ENCODE results near the gene TTLL10.

Gene TTLL10

GRCh38 chr1:1206376-1206965, 32.8 kb downstream of the TTLL10 start, which contains the start of gene TNFRSF18:
TNFRSF18 (minus strand) TSS chr1:1206592; CDS start chr1:1206571, 21 bp downstream.
- DNase-seq (ENCODE audit: low read depth in 2 of 2): no peak

GRCh38 chr1:1206966-1207531, 33.4 kb downstream of the TTLL10 start:
- no peak for DNase-seq (ENCODE audit: low read depth in 2 of 2)

DNA sequence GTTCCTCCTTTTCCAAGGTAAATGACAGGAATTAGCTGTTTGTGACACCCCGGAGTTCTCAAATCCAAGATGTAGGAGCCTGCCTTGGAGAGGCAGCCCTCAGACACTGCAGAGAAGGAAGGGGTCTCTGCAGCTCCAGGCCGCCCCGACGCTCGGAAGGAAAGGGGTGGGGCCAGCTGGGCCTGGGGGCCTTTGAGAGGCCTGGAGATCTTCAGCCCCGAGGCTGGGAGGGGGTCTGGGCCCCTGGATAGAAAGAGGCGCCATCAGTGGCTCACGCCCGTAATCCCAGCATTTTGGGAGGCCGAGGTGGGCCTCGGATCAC, 33.9 kb downstream of the TTLL10 start:
- DNase-seq (ENCODE audit: low read depth in 2 of 2): no peak

DNA sequence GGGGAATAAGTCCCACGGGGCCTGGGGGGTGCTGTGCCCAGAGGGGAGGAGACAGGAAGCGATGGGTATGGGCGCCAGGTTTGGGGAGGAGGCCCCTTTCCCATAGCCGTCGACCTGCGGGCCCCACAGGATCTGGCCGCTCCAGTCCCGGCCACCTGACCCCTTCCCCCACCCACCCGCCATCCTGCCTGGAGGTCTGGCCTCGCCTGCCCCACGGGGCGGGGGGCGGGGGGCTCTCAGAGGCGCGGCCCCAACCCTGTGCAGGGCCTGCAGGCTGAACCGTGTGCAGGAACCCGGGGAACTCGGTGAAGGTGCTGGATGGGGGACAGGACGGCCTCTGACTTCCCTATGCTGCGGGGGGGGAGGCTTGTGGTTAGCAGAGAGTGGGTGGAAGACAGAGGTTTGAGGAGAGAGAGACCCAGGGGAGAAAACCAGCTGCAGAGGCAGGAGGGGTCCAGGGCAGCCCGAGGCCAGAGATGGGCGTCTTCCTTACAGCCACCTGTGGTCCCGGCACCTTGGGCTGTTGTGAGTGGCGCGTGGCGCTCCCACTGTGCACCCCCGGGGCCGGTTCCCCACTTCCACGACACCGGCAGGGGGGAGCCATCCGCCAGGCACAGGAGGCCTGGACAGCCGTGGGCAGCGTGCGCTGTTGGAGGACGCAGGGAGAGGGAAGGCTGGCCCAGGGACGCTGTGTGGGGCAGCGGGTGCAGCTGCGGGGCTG, 35.2 kb downstream of the TTLL10 start:
- no peak for DNase-seq (ENCODE audit: low read depth in 2 of 2)

GRCh38 chr1:1210726-1211540, 37.3 kb downstream of the TTLL10 start:
- no peak for DNase-seq (ENCODE audit: low read depth in 2 of 2)

DNA sequence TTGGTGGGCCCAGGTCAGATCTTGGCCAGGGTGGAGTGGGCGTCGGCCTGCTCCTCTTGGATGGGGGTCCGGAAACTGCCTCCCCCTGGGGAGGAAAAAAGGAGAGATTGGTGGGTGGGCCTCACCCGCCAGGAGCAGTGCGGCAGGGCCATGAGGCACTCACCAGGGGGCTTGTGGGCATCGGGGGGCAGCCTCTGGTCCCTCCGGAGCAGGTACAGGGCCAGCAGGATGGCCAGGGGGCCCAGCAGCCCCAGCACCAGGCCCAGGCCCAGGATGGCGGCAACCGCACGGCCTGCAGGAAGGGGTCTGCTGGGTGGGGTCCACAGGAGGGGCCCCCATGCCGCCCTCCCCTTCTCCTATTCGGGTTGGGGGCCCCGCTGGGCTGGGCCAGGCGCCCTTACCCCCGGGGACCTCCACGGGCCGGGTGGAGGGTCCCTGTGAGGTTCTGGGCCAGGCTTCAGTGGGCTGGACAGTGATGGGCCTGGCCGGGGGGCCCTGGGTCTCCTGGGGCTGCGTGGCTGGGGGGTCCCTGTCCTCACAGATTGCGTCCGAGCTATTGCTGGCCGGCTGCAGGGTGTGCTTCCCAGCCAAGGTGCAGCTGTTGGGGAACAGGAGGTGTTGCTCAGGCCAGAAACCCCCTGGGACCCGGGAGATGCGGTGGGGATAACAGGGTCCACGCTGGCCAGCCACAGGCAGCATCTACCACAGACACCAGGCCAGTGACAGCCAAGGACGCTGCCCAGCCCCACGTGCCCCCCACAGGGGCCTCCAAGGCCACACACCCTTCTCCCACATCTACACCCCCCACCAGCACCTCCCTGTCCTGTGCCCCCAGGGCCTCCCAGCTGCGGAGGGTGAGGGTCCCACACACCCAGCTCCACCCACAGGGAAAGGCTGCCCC, 38.1 kb downstream of the TTLL10 start:
- DNase-seq (ENCODE audit: low read depth in 2 of 2): no peak

DNA sequence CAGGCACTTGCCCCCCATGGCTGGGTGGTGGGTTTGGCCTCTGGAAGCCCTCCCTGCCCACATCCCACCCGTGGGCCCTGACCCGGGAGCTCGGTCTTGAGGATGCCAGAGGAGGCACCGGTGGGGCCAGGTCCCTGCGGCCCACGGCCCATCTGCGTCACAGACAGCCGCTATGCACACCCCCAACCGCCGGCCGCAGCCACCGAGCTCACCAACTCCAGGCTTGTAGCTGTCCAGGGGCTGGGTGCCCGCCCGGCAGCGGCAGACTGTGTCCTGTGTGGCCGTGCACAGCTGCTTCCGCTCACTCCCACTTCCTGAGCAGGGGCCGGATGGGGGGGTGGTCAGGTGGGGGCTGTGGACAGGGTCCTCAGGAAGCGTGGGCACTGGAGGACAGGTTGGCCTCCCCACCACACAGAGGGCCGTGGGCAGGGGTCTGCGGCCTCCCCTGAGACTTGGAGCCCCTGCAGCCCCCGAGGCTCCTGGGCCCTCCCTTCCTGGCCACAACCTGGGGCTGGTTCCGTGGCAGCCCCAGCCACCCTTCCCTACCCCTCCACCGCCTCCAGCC, 39.2 kb downstream of the TTLL10 start:
- no peak for DNase-seq (ENCODE audit: low read depth in 2 of 2)

DNA sequence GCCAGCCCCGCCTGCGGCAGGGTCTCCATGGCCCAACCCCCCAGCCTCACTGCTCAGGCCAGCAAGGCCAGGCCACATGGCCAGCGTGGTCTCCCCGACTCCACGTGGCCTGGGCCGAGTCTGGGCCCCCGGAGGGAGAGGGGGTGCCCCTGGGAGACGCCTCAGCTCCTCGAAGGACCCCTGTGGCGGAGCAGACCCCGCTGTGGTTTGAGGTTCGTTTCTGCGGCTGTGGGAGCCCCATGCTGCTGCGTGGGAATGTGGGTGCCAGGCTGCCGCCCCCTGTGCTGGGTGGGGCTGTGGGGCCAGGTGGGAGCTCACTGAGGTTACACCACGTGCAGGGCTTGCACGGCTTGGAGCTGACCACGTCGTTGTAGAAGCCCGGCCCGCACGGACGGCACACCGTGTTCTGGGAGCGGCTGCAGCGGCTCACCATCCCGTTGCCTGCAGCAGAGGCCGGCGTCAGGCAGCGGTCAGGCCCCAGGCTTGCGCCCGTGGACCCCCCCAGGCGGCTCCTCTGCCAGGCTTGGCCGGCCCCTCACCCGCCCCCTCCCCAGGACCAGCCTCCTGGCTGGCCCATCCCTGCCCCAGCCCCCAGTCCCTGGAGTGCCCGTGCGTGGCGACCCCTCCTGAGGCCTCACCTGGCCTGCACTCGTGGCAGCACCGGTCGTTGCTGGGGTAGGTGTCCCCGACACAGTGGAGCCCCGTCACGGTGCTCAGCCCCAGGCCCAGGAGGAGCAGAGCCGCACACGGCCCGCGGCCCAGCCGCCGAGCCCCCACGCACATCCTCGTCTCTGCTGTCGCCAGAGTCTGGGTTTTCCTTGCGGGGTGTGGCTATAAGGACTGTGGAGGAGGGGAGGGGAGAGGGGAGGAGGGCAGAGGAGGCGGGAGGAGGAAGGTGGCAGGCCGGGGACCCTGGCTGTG, 39.9 kb downstream of the TTLL10 start, which contains the start of gene TNFRSF4:
Gene TNFRSF4 (minus strand): TSS at position 809 of the 921 bp plus-strand sequence. CDS start 26 bp downstream, at position 783.
- no peak for DNase-seq (ENCODE audit: low read depth in 2 of 2)

GRCh38 chr1:1215080-1215676, 41.5 kb downstream of the TTLL10 start:
- no peak for DNase-seq (ENCODE audit: low read depth in 2 of 2)

- no peak for DNase-seq (ENCODE audit: low read depth in 2 of 2)
Measured at GRCh38 chr1:1215881-1216605, 42.4 kb downstream of the TTLL10 start.

DNA sequence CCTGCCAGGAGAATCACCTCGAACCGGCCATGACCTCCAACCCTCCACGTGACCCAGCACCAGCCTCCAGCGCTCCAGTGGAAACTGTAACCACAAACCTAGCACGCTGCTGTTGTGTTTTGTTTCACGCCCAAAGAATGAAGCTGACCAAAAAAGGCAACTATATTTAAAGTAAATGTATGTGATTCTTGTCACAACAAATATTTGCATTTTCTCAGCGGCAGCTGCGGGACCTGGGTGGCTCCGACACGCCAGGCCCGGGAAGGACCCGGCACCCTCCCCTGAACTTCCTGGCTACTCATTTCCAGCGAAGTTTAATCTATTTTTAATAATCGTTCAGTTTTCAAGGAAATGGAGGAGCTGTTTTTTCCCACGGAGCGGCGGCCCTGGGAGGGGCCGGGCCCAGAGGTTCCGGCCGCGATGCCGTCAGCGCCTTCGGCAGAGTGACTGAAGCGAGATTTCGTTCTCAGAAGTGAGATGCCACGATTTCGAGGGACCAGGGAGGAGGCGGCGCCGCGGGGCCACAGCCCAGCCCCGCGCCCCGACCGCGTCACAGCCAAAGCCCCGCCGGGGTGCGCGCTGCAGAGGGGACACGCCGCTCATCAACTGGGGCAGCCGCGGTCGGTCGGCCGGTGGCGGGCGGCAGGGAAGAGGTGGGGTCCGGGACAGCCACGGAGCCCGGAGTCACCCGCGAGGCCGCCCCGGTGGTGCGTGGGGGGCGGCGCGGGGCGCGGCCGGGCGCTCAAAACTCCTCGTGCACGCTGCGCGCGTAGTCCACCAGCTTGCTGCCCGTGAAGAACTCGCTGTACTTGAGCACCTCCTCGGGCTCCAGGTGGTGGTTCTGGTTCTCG, 43.3 kb downstream of the TTLL10 start:
- DNase-seq (ENCODE audit: low read depth in 2 of 2): no peak

- DNase-seq (ENCODE audit: low read depth in 2 of 2): no peak
Measured at GRCh38 chr1:1217621-1218523, 44.2 kb downstream of the TTLL10 start.

DNA sequence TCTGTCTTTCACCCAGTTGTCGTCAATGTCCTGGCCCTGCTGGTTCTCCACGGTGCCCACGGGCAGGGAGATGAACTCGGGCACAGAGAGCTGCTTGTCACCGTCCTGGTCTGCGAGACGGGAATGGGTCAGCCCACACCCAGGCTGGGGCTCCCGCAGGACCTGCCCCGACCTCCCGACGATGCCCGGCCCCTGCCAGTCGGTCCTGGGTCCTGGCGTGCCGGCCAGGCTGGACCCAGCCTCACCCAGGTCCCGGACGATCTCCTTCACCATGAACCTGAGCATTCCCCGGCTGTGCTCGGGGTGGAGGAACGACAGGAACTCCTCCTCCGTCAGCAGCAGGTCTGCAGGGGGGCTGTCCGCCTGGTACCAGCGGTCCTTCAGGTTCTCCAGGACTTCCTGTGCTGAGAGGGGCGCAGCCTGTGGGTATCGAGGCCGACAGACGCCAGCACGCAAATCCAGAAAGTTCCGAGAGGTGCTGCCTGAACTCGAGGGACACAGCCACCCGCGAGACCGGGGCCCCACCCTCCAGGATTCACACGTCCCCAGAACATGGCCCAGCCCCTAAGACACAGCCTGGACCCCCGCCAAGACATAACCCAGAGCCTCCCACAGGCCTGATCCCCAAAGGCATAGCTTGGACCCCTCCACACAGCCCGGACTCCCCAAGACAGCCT, 45.0 kb downstream of the TTLL10 start:
- DNase-seq (ENCODE audit: low read depth in 2 of 2): no peak

DNA sequence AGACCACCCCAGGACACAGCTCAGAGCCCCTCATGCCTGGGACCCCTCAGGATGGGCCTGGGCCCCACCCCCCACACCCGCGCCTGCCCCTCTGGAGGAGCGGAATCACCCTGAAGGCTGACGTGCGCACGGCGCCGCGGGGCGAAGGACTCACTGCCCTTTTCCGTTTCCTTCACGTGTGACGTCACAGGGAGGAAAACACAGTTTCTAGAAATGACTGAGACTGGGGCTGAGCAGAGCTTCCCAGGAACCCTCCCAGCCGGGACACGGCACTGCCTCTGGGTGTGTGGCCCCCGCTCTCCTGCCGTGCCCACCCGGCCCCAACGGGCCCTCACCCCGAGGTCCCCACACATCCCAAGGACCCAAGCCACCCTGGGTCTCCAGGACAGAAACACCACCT, 45.7 kb downstream of the TTLL10 start:
- no peak for DNase-seq (ENCODE audit: low read depth in 2 of 2)

- no peak for DNase-seq (ENCODE audit: low read depth in 2 of 2)
Measured at GRCh38 chr1:1220197-1220596, 46.5 kb downstream of the TTLL10 start.

DNA sequence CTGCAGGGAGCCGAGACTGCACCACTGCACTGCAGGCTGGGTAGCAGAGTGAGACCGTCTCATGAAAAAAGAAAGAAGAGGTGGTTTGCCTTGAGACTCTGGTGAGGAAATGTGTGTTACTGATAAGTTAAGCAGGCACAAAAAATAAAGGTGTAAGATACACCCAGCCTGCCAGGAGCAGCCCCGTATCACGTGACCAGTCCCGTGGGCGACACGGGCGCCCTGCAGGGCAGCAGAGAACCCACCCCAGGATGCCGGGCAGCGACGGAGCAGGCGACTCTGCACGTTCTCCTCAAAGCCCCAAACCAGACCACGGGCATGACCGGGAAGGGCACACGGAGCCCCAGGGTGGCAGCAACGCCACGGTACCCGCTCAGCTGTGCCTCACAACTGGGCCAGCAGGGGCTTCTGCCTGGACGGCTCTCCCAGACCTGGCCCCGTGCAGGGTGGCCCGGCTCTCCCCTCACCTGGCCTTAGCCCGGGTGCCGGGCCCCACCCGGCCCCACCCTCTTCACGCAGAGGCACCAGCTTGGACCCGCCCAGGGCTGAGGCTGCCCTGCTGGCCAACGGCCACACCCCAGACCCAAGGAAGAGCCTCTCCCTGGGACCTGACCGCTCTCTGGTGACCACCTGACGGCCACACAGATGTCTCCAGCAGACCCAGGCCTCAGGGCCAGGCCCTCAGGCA, 48.4 kb downstream of the TTLL10 start:
- DNase-seq (ENCODE audit: low read depth in 2 of 2): no peak

Measured in fibroblast of skin of left biceps (primary cell).